Esophagus muscularis mucosa (tissue), 3 donors: Measurements from ENCODE around the gene MGME1.

ENCODE experiments used
- CTCF ChIP-seq, 3 experiments: fragments of 200-600 bp in 2 of 3; fragments of 450-650 bp in 1 of 3; sonication (generic) in 2 of 3; IDR thresholded peaks; one replicate each; pipeline ENCODE4 v1.5.1; 2017 to 2019; ENCODE audit warnings: antibody characterized with exemption in 3 of 3, mild to moderate bottlenecking in 2 of 3, moderate library complexity in 1 of 3
- POLR2AphosphoS5 ChIP-seq, 2 donors: sonication (generic); formaldehyde crosslinking; IDR thresholded peaks; one replicate each; pipeline ENCODE4 v1.6.1; 2017; ENCODE audit warnings: antibody characterized with exemption in 2 of 2

- TF ChIP-seq CTCF (IDR thresholded peaks at IDR 0.05) (no peak), POLR2AphosphoS5 (IDR thresholded peaks at IDR 0.05) (no peak)
Observed at GRCh38 chr20:17969884-17970409, 1.1 kb downstream of the MGME1 start.
